ENCODE data around the gene RNF180.

The RNF180 gene

DNA sequence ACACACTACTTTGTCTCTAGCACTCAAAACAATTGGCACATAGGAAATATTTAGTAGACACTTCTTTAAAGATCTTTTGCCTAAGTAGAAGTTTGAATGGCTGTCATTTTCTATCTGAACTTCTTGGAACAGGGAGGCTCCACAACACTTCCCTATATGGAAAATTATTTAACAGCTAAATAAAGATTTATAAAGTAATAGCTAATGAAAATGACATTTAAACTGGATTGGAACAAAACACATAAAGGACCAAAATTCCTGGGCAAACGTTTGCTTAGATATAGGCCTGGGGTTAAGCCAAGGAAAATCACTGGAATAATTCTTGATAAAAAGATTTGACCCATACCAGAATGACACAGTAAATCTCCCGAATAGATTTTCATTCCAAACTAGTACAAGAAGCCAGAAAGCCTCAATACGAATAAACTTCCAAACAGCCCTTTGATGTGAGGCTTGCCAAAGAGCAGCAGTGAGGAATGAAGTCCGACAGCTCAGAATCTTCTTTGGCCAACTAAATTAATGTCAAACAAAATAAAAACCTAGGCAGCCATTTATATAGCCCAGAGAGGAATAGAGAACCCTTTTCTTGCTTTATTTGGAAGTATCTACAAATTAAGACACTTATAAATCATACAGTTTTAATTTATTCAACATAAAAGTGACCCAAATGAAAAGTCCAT lies 20.3 kb upstream of the RNF180 start (continued):
- TF ChIP-seq, protein P1, sequence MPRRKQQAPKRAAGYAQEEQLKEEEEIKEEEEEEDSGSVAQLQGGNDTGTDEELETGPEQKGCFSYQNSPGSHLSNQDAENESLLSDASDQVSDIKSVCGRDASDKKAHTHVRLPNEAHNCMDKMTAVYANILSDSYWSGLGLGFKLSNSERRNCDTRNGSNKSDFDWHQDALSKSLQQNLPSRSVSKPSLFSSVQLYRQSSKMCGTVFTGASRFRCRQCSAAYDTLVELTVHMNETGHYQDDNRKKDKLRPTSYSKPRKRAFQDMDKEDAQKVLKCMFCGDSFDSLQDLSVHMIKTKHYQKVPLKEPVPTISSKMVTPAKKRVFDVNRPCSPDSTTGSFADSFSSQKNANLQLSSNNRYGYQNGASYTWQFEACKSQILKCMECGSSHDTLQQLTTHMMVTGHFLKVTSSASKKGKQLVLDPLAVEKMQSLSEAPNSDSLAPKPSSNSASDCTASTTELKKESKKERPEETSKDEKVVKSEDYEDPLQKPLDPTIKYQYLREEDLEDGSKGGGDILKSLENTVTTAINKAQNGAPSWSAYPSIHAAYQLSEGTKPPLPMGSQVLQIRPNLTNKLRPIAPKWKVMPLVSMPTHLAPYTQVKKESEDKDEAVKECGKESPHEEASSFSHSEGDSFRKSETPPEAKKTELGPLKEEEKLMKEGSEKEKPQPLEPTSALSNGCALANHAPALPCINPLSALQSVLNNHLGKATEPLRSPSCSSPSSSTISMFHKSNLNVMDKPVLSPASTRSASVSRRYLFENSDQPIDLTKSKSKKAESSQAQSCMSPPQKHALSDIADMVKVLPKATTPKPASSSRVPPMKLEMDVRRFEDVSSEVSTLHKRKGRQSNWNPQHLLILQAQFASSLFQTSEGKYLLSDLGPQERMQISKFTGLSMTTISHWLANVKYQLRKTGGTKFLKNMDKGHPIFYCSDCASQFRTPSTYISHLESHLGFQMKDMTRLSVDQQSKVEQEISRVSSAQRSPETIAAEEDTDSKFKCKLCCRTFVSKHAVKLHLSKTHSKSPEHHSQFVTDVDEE (CRISPR knock-in tag; IDR thresholded peaks at IDR 0.05) = no peak
- TF ChIP-seq ZNF565 (CRISPR knock-in tag; conservative IDR thresholded peaks at IDR 0.05; ENCODE audit: low read depth) (no peak), BACH2 (CRISPR knock-in tag; IDR thresholded peaks at IDR 0.05; ENCODE audit: borderline replicate concordance) (no peak)
- TF ChIP-seq, protein P2, sequence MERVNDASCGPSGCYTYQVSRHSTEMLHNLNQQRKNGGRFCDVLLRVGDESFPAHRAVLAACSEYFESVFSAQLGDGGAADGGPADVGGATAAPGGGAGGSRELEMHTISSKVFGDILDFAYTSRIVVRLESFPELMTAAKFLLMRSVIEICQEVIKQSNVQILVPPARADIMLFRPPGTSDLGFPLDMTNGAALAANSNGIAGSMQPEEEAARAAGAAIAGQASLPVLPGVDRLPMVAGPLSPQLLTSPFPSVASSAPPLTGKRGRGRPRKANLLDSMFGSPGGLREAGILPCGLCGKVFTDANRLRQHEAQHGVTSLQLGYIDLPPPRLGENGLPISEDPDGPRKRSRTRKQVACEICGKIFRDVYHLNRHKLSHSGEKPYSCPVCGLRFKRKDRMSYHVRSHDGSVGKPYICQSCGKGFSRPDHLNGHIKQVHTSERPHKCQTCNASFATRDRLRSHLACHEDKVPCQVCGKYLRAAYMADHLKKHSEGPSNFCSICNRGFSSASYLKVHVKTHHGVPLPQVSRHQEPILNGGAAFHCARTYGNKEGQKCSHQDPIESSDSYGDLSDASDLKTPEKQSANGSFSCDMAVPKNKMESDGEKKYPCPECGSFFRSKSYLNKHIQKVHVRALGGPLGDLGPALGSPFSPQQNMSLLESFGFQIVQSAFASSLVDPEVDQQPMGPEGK (CRISPR knock-in tag; IDR thresholded peaks at IDR 0.05; ENCODE audit: borderline replicate concordance) = no peak
- TF ChIP-seq, protein P3, sequence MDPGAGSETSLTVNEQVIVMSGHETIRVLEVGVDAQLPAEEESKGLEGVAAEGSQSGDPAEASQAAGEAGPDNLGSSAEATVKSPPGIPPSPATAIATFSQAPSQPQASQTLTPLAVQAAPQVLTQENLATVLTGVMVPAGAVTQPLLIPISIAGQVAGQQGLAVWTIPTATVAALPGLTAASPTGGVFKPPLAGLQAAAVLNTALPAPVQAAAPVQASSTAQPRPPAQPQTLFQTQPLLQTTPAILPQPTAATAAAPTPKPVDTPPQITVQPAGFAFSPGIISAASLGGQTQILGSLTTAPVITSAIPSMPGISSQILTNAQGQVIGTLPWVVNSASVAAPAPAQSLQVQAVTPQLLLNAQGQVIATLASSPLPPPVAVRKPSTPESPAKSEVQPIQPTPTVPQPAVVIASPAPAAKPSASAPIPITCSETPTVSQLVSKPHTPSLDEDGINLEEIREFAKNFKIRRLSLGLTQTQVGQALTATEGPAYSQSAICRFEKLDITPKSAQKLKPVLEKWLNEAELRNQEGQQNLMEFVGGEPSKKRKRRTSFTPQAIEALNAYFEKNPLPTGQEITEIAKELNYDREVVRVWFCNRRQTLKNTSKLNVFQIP (CRISPR knock-in tag; IDR thresholded peaks at IDR 0.05; ENCODE audit: borderline replicate concordance, low read depth) = no peak

DNA sequence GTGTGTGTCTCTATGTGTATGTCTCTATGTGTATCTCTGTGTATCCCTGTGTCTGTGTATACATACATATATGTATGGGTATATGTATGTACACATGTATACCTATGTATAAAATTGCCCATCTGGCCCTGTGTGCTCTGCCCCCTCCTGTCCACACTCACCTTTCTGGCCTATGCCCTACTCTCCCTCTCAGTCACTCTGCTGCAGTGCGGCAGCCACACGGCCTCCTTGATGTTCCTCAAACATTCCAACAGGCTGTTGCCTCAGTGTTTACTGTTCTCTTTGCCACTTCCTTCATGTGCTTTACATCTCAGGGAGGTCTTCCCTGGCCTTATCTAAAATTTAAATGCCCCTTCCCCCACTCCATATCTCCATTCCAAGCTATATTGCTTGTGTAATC lies 18.3 kb upstream of the RNF180 start:
- TF ChIP-seq ZFP30 (CRISPR knock-in tag; IDR thresholded peaks at IDR 0.05) (no peak), ZNF565 (CRISPR knock-in tag; conservative IDR thresholded peaks at IDR 0.05; ENCODE audit: low read depth) (no peak), BACH2 (CRISPR knock-in tag; IDR thresholded peaks at IDR 0.05; ENCODE audit: borderline replicate concordance) (no peak), ZNF8 (CRISPR knock-in tag; IDR thresholded peaks at IDR 0.05) (no peak), ZNF70 (CRISPR knock-in tag; IDR thresholded peaks at IDR 0.05) (no peak), PPARA (CRISPR knock-in tag; IDR thresholded peaks at IDR 0.05; ENCODE audit: borderline replicate concordance) (no peak), CSDC2 (CRISPR knock-in tag; IDR thresholded peaks at IDR 0.05) (no peak), ISL1 (CRISPR knock-in tag; IDR thresholded peaks at IDR 0.05) (no peak), TOX (CRISPR knock-in tag; IDR thresholded peaks at IDR 0.05; ENCODE audit: borderline replicate concordance) (no peak), ESRRG (CRISPR knock-in tag; IDR thresholded peaks at IDR 0.05) (no peak), ARNTL (CRISPR knock-in tag; IDR thresholded peaks at IDR 0.05; ENCODE audit: borderline replicate concordance, low read depth) (no peak), TCF4 (CRISPR knock-in tag; IDR thresholded peaks at IDR 0.05; ENCODE audit: borderline replicate concordance) (no peak)
- TF ChIP-seq, protein P4, sequence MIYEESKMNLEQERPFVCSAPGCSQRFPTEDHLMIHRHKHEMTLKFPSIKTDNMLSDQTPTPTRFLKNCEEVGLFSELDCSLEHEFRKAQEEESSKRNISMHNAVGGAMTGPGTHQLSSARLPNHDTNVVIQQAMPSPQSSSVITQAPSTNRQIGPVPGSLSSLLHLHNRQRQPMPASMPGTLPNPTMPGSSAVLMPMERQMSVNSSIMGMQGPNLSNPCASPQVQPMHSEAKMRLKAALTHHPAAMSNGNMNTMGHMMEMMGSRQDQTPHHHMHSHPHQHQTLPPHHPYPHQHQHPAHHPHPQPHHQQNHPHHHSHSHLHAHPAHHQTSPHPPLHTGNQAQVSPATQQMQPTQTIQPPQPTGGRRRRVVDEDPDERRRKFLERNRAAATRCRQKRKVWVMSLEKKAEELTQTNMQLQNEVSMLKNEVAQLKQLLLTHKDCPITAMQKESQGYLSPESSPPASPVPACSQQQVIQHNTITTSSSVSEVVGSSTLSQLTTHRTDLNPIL (CRISPR knock-in tag; IDR thresholded peaks at IDR 0.05; ENCODE audit: low read depth) = no peak
- TF ChIP-seq, protein P1 (CRISPR knock-in tag; IDR thresholded peaks at IDR 0.05) = no peak
- TF ChIP-seq, protein P5, sequence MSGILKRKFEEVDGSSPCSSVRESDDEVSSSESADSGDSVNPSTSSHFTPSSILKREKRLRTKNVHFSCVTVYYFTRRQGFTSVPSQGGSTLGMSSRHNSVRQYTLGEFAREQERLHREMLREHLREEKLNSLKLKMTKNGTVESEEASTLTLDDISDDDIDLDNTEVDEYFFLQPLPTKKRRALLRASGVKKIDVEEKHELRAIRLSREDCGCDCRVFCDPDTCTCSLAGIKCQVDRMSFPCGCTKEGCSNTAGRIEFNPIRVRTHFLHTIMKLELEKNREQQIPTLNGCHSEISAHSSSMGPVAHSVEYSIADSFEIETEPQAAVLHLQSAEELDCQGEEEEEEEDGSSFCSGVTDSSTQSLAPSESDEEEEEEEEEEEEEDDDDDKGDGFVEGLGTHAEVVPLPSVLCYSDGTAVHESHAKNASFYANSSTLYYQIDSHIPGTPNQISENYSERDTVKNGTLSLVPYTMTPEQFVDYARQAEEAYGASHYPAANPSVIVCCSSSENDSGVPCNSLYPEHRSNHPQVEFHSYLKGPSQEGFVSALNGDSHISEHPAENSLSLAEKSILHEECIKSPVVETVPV (CRISPR knock-in tag; IDR thresholded peaks at IDR 0.05) = no peak
- no peak for ATAC-seq
